Stimulated activated CD8-positive, alpha-beta memory T cell treated with anti-CD3 and anti-CD28 coated beads, Interleukin-4, amount 100 ng/mL, for 1 hour (primary cell): ENCODE results near the gene FCN1.

Source experiments
- DNase-seq, 2 donors: peaks; one replicate each; pipeline ENCODE4 v3.0.0-alpha.2; 2020; ENCODE audit warnings: low read depth in 2 of 2, low spot score in 1 of 2

FCN1 gene

GRCh38 chr9:134892820-134893420 is 24.8 kb downstream of the FCN1 start:
- DNase-seq: no peak

GRCh38 chr9:134892221-134892620 is 25.5 kb downstream of the FCN1 start:
- no peak for DNase-seq

GRCh38 chr9:134891713-134892112 is 26.0 kb downstream of the FCN1 start:
- no peak for DNase-seq

GRCh38 chr9:134891053-134891452 is 26.7 kb downstream of the FCN1 start:
- no peak for DNase-seq

GRCh38 chr9:134890155-134890495 is 27.6 kb downstream of the FCN1 start:
- DNase-seq: no peak

- no peak for DNase-seq
Observed at GRCh38 chr9:134889386-134890154, 28.1 kb downstream of the FCN1 start.

- no peak for DNase-seq
Observed at GRCh38 chr9:134888603-134889190, 29.0 kb downstream of the FCN1 start.

GRCh38 chr9:134887686-134888602 is 29.8 kb downstream of the FCN1 start:
- DNase-seq: no peak

- DNase-seq: no peak
Observed at GRCh38 chr9:134887219-134887618, 30.5 kb downstream of the FCN1 start.

- no peak for DNase-seq
Observed at GRCh38 chr9:134886413-134886913, 31.2 kb downstream of the FCN1 start.

GRCh38 chr9:134885679-134886412 is 31.9 kb downstream of the FCN1 start:
- no peak for DNase-seq

GRCh38 chr9:134885001-134885678 is 32.6 kb downstream of the FCN1 start:
- DNase-seq: no peak

- DNase-seq: no peak
Observed at GRCh38 chr9:134884492-134884891, 33.2 kb downstream of the FCN1 start.

GRCh38 chr9:134883040-134883782 is 34.5 kb downstream of the FCN1 start:
- no peak for DNase-seq

- no peak for DNase-seq
Observed at GRCh38 chr9:134882204-134882785, 35.4 kb downstream of the FCN1 start.

GRCh38 chr9:134881313-134881670 is 36.4 kb downstream of the FCN1 start:
- DNase-seq: no peak

GRCh38 chr9:134880484-134881312 is 37.0 kb downstream of the FCN1 start, which contains the start of gene FCN2:
Gene FCN2 (plus strand): TSS chr9:134880810. CDS start chr9:134880822, 12 bp downstream.
- DNase-seq: no peak
